Activated naive CD4-positive, alpha-beta T cell treated with anti-CD3 and anti-CD28 coated beads, Interleukin-2, amount 50 U/mL, for 24 hours (primary cell): ENCODE measurements around the gene SMIM8.

Source experiments
- H3K27ac Mint-ChIP-seq: one replicate; pipeline ENCODE4 v1.8.0; 2021; ENCODE audit warnings: mild to moderate bottlenecking, mixed read lengths
- H3K27me3 Mint-ChIP-seq: one replicate; pipeline ENCODE4 v1.8.0; 2021; ENCODE audit warnings: mixed read lengths
- H3K36me3 Mint-ChIP-seq: one replicate; pipeline ENCODE4 v1.8.0; 2021; ENCODE audit warnings: mixed read lengths
- H3K4me1 Mint-ChIP-seq: one replicate; pipeline ENCODE4 v1.8.0; 2021; ENCODE audit warnings: mixed read lengths
- H3K4me3 Mint-ChIP-seq: one replicate; pipeline ENCODE4 v1.8.0; 2021; ENCODE audit warnings: mild to moderate bottlenecking, mixed read lengths
- H3K9me3 Mint-ChIP-seq: one replicate; pipeline ENCODE4 v1.8.0; 2021; ENCODE audit warnings: mixed read lengths

Gene SMIM8

DNA sequence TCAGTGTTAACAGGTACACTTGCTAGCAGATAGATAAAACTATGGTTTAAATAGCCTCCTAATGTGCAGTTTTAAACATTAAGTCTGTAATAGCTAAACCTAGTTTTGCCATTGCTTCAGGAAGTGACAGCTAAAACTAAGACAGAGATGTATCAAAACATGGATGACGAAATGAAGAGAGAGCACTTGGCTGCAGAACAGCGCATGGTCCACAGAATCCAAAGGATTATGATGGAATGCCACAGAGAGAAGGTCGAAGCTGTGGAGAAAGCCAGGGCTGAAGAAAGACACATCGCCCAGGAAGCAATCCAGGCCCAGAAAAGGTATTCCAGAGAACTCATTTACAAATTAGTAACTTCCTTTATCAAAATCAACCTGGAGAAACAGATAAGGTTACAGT, 33.8 kb downstream of the SMIM8 start:
- no peak overlapping the region for H3K4me3 Mint-ChIP-seq
- H3K9me3 Mint-ChIP-seq = no peaks in the 10 kb centered on the region
- no peaks in the 10 kb centered on the region for H3K4me1 Mint-ChIP-seq
- no peaks in the 10 kb centered on the region for H3K27me3 Mint-ChIP-seq
- H3K36me3 Mint-ChIP-seq = peaks cover 6% of the 10 kb centered on the region
- H3K27ac Mint-ChIP-seq = no peak overlapping the region

DNA sequence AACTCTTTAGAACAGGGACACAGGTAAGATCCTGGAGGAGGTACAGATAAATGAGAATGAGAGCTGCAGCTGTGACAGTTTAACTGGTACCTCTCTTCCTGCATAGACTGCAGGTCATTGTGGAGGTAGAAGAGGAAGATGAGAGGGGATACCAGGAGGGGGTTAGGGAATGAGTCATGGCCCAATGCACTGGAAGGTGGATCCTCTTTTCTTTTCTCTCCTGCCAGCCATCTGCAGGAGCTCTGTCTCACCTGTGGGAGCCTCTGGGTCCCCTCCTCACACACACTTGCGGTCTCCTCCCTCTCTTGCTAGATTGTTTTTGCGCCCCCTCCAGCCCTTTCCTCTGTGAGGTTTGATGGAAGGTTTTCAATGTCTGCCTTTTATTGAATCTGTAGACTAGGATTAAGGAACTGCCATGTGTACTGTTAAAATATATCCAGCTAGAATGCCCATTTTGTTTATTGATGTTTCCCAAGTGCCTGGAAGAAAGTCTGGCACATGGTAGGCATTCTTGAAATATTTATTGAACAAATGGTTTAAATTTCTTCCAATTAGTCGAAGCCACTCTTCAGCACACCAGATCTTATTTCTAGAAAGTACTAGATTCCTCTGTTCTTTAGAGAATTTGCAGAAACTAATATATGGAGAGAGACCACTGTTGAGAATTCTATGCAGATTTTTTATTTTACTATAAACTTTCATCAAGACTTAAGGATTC, 35.2 kb downstream of the SMIM8 start:
- H3K9me3 Mint-ChIP-seq = no peaks in the 10 kb centered on the region
- H3K27me3 Mint-ChIP-seq = no peaks in the 10 kb centered on the region
- H3K27ac Mint-ChIP-seq = no peak overlapping the region
- peaks cover 9% of the 10 kb centered on the region for H3K36me3 Mint-ChIP-seq
- no peaks in the 10 kb centered on the region for H3K4me1 Mint-ChIP-seq
- no peak overlapping the region for H3K4me3 Mint-ChIP-seq

DNA sequence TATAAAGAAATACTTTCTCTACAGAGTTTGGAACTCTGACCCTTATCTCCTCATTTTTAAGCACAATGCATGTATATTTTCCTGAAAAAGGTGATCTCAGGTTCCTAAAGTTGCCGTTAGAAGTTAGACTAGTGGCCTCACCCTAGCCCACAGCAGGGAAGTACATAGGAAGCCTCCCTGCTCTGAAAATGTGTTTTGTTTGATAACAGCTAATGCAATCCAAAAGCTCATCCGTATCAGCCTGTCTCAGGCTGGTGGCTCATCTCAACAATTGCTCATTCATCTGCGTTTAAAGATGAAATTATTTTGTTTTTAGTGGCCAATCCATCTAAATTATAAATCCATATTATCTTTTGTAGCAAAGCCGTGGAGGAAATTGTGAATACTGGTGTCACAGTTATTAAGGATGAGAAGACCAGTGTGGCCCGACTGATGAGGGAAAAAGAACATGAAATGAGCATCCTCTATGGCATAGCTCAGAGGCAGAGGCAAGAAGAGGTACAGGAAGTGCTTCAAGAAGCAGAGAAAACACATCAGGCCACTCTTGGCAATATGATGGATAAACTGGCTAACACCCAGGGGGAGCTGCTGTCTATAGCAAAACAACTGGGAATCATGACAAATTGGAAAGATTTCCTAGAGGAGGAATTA, 42.3 kb downstream of the SMIM8 start:
- H3K4me3 Mint-ChIP-seq = no peak overlapping the region
- H3K27ac Mint-ChIP-seq = no peak overlapping the region
- H3K9me3 Mint-ChIP-seq = no peaks in the 10 kb centered on the region
- peaks cover 13% of the 10 kb centered on the region for H3K36me3 Mint-ChIP-seq
- H3K27me3 Mint-ChIP-seq = no peaks in the 10 kb centered on the region
- no peaks in the 10 kb centered on the region for H3K4me1 Mint-ChIP-seq

- Mint-ChIP-seq H3K27ac (no peak overlapping the region), H3K27me3 (no peaks in the 10 kb centered on the region), H3K4me1 (no peaks in the 10 kb centered on the region), H3K4me3 (no peak overlapping the region), H3K36me3 (peaks cover 10% of the 10 kb centered on the region), H3K9me3 (no peaks in the 10 kb centered on the region)
Measured at GRCh38 chr6:87366072-87366827, 43.9 kb downstream of the SMIM8 start.

DNA sequence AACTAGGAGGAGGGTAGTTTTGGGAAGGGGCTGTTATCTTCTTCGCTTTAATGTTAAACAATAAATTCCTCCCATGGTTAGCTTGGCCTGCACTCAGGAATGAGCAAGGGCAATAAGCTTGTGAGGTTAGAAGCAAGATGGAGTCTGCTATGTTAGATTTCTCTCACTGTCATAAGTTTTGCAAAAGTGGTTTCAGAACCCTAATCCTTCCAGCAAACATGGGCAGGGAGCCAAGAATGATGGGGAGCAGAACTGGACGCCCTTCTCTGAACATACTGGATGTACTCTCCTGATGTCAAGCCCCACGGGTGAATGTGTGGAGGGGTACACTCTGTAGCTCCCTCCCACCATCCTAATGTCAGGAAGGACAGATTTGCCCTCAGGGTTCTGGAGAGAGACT, 44.5 kb downstream of the SMIM8 start:
- Mint-ChIP-seq H3K9me3 (no peaks in the 10 kb centered on the region), H3K27ac (no peak overlapping the region), H3K27me3 (no peaks in the 10 kb centered on the region), H3K4me1 (no peaks in the 10 kb centered on the region), H3K36me3 (peaks cover 11% of the 10 kb centered on the region), H3K4me3 (no peak overlapping the region)

DNA sequence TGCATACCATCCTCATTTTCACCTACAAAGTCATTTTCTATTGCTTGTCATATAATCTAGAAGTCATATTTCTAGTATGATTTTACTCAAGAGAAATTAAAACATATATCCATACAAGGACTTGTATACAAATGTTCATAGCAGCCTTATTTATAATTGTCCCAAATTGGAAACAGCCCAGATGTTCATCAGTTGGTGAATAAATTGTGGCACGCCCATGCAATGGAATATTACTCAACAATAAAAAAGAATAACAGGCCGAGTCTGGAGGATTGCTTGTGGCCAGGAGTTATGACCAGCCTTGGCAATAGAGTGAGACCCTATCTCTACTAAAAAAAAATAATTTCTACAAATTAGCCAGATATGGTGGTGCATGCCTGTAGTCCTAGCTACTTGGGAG, 51.0 kb downstream of the SMIM8 start:
- H3K9me3 Mint-ChIP-seq = no peaks in the 10 kb centered on the region
- peaks cover 2% of the 10 kb centered on the region for H3K36me3 Mint-ChIP-seq
- H3K4me1 Mint-ChIP-seq = no peaks in the 10 kb centered on the region
- H3K27me3 Mint-ChIP-seq = no peaks in the 10 kb centered on the region
- no peak overlapping the region for H3K4me3 Mint-ChIP-seq
- H3K27ac Mint-ChIP-seq = no peak overlapping the region

- Mint-ChIP-seq H3K4me1 (no peaks in the 10 kb centered on the region), H3K27me3 (no peaks in the 10 kb centered on the region), H3K4me3 (no peak overlapping the region), H3K27ac (no peak overlapping the region), H3K36me3 (peaks cover 2% of the 10 kb centered on the region), H3K9me3 (no peaks in the 10 kb centered on the region)
Measured at GRCh38 chr6:87375315-87375714, 52.9 kb downstream of the SMIM8 start.

GRCh38 chr6:87376643-87377042, 54.3 kb downstream of the SMIM8 start:
- Mint-ChIP-seq H3K9me3 (no peaks in the 10 kb centered on the region), H3K36me3 (peaks cover 2% of the 10 kb centered on the region), H3K27me3 (no peaks in the 10 kb centered on the region), H3K4me1 (no peaks in the 10 kb centered on the region), H3K27ac (no peak overlapping the region), H3K4me3 (no peak overlapping the region)

- H3K4me3 Mint-ChIP-seq = no peak overlapping the region
- H3K36me3 Mint-ChIP-seq = no peaks in the 10 kb centered on the region
- no peaks in the 10 kb centered on the region for H3K9me3 Mint-ChIP-seq
- no peaks in the 10 kb centered on the region for H3K4me1 Mint-ChIP-seq
- H3K27me3 Mint-ChIP-seq = no peaks in the 10 kb centered on the region
- no peak overlapping the region for H3K27ac Mint-ChIP-seq
Measured at GRCh38 chr6:87378947-87379346, 56.6 kb downstream of the SMIM8 start.

- Mint-ChIP-seq H3K27me3 (no peaks in the 10 kb centered on the region), H3K27ac (no peak overlapping the region), H3K4me1 (no peaks in the 10 kb centered on the region), H3K4me3 (no peak overlapping the region), H3K36me3 (no peaks in the 10 kb centered on the region), H3K9me3 (no peaks in the 10 kb centered on the region)
Measured at GRCh38 chr6:87382861-87383260, 60.5 kb downstream of the SMIM8 start.

GRCh38 chr6:87384038-87384437, 61.6 kb downstream of the SMIM8 start:
- no peak overlapping the region for H3K4me3 Mint-ChIP-seq
- H3K9me3 Mint-ChIP-seq = no peaks in the 10 kb centered on the region
- H3K36me3 Mint-ChIP-seq = no peaks in the 10 kb centered on the region
- no peaks in the 10 kb centered on the region for H3K27me3 Mint-ChIP-seq
- H3K27ac Mint-ChIP-seq = no peak overlapping the region
- no peaks in the 10 kb centered on the region for H3K4me1 Mint-ChIP-seq

GRCh38 chr6:87384449-87384848, 62.1 kb downstream of the SMIM8 start:
- Mint-ChIP-seq H3K27me3 (no peaks in the 10 kb centered on the region), H3K9me3 (no peaks in the 10 kb centered on the region), H3K4me1 (no peaks in the 10 kb centered on the region), H3K4me3 (no peak overlapping the region), H3K36me3 (no peaks in the 10 kb centered on the region), H3K27ac (no peak overlapping the region)

DNA sequence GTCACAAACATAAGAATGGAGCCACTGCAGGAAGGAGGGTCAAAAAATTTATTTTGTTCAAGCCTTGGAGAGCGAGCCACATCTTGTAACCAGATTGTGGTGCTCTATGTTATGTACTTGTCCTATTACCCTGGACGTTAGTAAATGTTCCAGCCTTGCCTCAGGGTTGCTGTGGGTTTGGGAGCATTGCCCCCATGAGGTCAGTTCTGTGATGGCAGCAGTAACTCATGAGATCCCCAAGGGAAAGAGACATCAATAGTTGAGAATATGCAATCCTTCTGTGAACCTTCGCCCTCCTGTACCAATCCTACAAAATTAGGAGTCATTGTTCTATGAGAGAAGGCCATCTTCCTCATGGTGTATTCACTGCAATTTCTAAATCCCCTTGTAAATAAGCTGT, 68.9 kb downstream of the SMIM8 start:
- no peaks in the 10 kb centered on the region for H3K27me3 Mint-ChIP-seq
- H3K4me1 Mint-ChIP-seq = peaks cover 3% of the 10 kb centered on the region
- no peak overlapping the region for H3K27ac Mint-ChIP-seq

More for the DNA sequence above, 68.9 kb downstream of the SMIM8 start:
- Mint-ChIP-seq H3K4me3 (no peak overlapping the region), H3K36me3 (no peaks in the 10 kb centered on the region), H3K9me3 (no peaks in the 10 kb centered on the region)
